ENCODE measurements around the gene NLGN4X. TPM values are rescaled to one million over a fixed set of nuclear protein-coding genes. Genes with fewer than 3 reads are reported as not detected.

Gene NLGN4X
- polyA plus RNA-seq, 1 of the 3 experiments (the other 2 are of a cell fraction): 0.05 TPM

- TF ChIP-seq REST (IDR thresholded peaks at IDR 0.05; ENCODE audit: low read depth, low read length) (no peak), RAD21 (IDR thresholded peaks at IDR 0.05; ENCODE audit: low read length) (no peak), POLR2AphosphoS5 (IDR thresholded peaks at IDR 0.05; ENCODE audit: low read depth, low read length) (no peak), MAX (IDR thresholded peaks at IDR 0.05; ENCODE audit: low read depth) (no peak), MEF2A (IDR thresholded peaks at IDR 0.05; ENCODE audit: borderline replicate concordance, low read depth) (no peak), GATA2 (CRISPR knock-in tag; IDR thresholded peaks at IDR 0.05) (no peak), NFIC (IDR thresholded peaks at IDR 0.05; ENCODE audit: borderline replicate concordance) (no peak)
Measured at GRCh38 chrX:6184900-6185515, 43.7 kb downstream of the NLGN4X start (continued).

- no peak for DNase-seq
- CTCF ChIA-PET: no interaction called here
- 45% methylated on average over 3 of the region's 3 CpGs for WGBS (ENCODE audit: low lambda C conversion rate)
- Histone ChIP-seq H3K4me2 (no peak overlapping the region), H3K4me1 (ENCODE audit: control insufficient read depth in 1 of 2, insufficient read depth in 2 of 2, low read depth in 1 of 2, low read length in 1 of 2) (no peaks in the 10 kb centered on the region), H2AFZ (ENCODE audit: low read depth) (no peak overlapping the region), H3K4me3 (ENCODE audit: low read depth in 2 of 2, low read length in 1 of 2) (no peak overlapping the region), H3K27me3 (ENCODE audit: insufficient read depth) (no peaks in the 10 kb centered on the region), H3F3A (replicated peaks; ENCODE audit: insufficient read depth) (no peaks in the 10 kb centered on the region), H3K79me2 (ENCODE audit: insufficient read depth) (no peaks in the 10 kb centered on the region), H3K36me3 (replicated peaks in 1 of 2; ENCODE audit: control insufficient read depth in 1 of 2, insufficient read depth in 2 of 2, low read length in 1 of 2) (no peaks in the 10 kb centered on the region), H3K9me3 (no peaks in the 10 kb centered on the region), H4K20me1 (ENCODE audit: insufficient read depth) (no peaks in the 10 kb centered on the region), H3K9ac (no peak overlapping the region), H3K9me2 (no peaks in the 10 kb centered on the region), H3K27ac (ENCODE audit: low read depth in 2 of 2, low read length in 1 of 2) (no peak overlapping the region)
- POLR2A ChIA-PET: no interaction called here
- no peak for TF ChIP-seq FOSL2 (IDR thresholded peaks at IDR 0.05; ENCODE audit: borderline replicate concordance, low read depth)
- TF ChIP-seq MEF2A (IDR thresholded peaks at IDR 0.05; ENCODE audit: borderline replicate concordance, low read depth): no peak
- no peak for TF ChIP-seq SIN3A (IDR thresholded peaks at IDR 0.05; ENCODE audit: borderline replicate concordance, low read depth, low read length)
Measured at GRCh38 chrX:6175914-6176313, 52.8 kb downstream of the NLGN4X start.

- no peaks in the 10 kb centered on the region for H3K4me1 ChIP-seq (ENCODE audit: control insufficient read depth in 1 of 2, insufficient read depth in 2 of 2, low read depth in 1 of 2, low read length in 1 of 2)
- H4K20me1 ChIP-seq (ENCODE audit: insufficient read depth): no peaks in the 10 kb centered on the region
- no peak for DNase-seq
- no peaks in the 10 kb centered on the region for H3K9me2 ChIP-seq
- no peak overlapping the region for H2AFZ ChIP-seq (ENCODE audit: low read depth)
- CTCF ChIA-PET: no interaction called here
- no peak overlapping the region for H3K9ac ChIP-seq
- no peak overlapping the region for H3K4me3 ChIP-seq (ENCODE audit: low read depth in 2 of 2, low read length in 1 of 2)
- no peaks in the 10 kb centered on the region for H3K27me3 ChIP-seq (ENCODE audit: insufficient read depth)
- no peaks in the 10 kb centered on the region for H3K79me2 ChIP-seq (ENCODE audit: insufficient read depth)
- POLR2A ChIA-PET: no interaction called here
- H3K4me2 ChIP-seq: no peak overlapping the region
- H3K9me3 ChIP-seq: no peaks in the 10 kb centered on the region
- H3K27ac ChIP-seq (ENCODE audit: low read depth in 2 of 2, low read length in 1 of 2): no peak overlapping the region
- no peaks in the 10 kb centered on the region for H3K36me3 ChIP-seq (replicated peaks in 1 of 2; ENCODE audit: control insufficient read depth in 1 of 2, insufficient read depth in 2 of 2, low read length in 1 of 2)
- TF ChIP-seq TAF1 (IDR thresholded peaks at IDR 0.05; ENCODE audit: borderline replicate concordance, low read depth, low read length) (no peak), GABPA (IDR thresholded peaks at IDR 0.05; ENCODE audit: low read depth) (no peak), NRF1 (IDR thresholded peaks at IDR 0.05; ENCODE audit: low read depth, low read length) (no peak), CTCF (IDR thresholded peaks at IDR 0.05) (no peak), RFX5 (IDR thresholded peaks at IDR 0.05; ENCODE audit: low read length) (no peak), EP300 (IDR thresholded peaks at IDR 0.05; ENCODE audit: borderline replicate concordance in 1 of 2, low read depth in 1 of 2, low read length in 1 of 2) (no peak), TCF12 (IDR thresholded peaks at IDR 0.05) (no peak), RXRA (IDR thresholded peaks at IDR 0.05; ENCODE audit: borderline replicate concordance, low read depth) (no peak), MEF2A (IDR thresholded peaks at IDR 0.05; ENCODE audit: borderline replicate concordance, low read depth) (no peak), YY1 (IDR thresholded peaks at IDR 0.05; ENCODE audit: low read depth) (no peak), ZBTB33 (IDR thresholded peaks at IDR 0.05; ENCODE audit: borderline replicate concordance, low read depth) (no peak)
- no peaks in the 10 kb centered on the region for H3F3A ChIP-seq (replicated peaks; ENCODE audit: insufficient read depth)
Measured at GRCh38 chrX:6170424-6170823, 58.2 kb downstream of the NLGN4X start.

Data from SK-N-SH (cell line).